Measurements from ENCODE around the gene CYB561D2. TPM values are rescaled to one million over a fixed set of nuclear protein-coding genes. Genes with fewer than 3 reads are reported as not detected.

CYB561D2 gene
- total RNA-seq, 4 donors from 2014 or later = 13.3 to 19.9 (median 17.8) TPM

GRCh38 chr3:50373146-50374051 lies 22.7 kb downstream of the CYB561D2 start:
- Histone ChIP-seq H3K4me1 (no peaks in the 10 kb centered on the region), H3K36me3 (no peaks in the 10 kb centered on the region), H3K9me3 (no peaks in the 10 kb centered on the region), H3K4me3 (no peak overlapping the region), H3K27ac (no peak overlapping the region), H3K27me3 (no peaks in the 10 kb centered on the region)
- TF ChIP-seq POLR2A (IDR thresholded peaks at IDR 0.05) (no peak), CTCF (IDR thresholded peaks at IDR 0.05 in 4 of 5, conservative IDR thresholded peaks at IDR 0.05 in 1 of 5) (no peak)
- ATAC-seq (no peak), DNase-seq (no peak)
- in situ Hi-C loops (cut with MboI; ENCODE audit: low sequenced_read_pairs in 4 of 4) (loop anchor here in 1 of 4 donors (25.0 kb wide), 1 partner anchor 164 kb away; no protein-coding TSS in a partner anchor), intact Hi-C loops (cut with DNase I; ENCODE audit: low total_unique reads) (no loop called here)

- no peak for ATAC-seq
- H3K9me3 ChIP-seq = no peaks in the 10 kb centered on the region
- H3K36me3 ChIP-seq = no peaks in the 10 kb centered on the region
- no peak overlapping the region for H3K27ac ChIP-seq
- DNase-seq = no peak
- H3K4me3 ChIP-seq = no peak overlapping the region
- intact Hi-C loops (cut with DNase I; ENCODE audit: low total_unique reads) (no loop called here), in situ Hi-C loops (cut with MboI; ENCODE audit: low sequenced_read_pairs in 4 of 4) (loop anchor here in 1 of 4 donors (25.0 kb wide), 1 partner anchor 163 kb away; no protein-coding TSS in a partner anchor)
- TF ChIP-seq POLR2A (IDR thresholded peaks at IDR 0.05) (no peak), CTCF (IDR thresholded peaks at IDR 0.05 in 4 of 5, conservative IDR thresholded peaks at IDR 0.05 in 1 of 5) (no peak)
- no peaks in the 10 kb centered on the region for H3K27me3 ChIP-seq
- H3K4me1 ChIP-seq = no peaks in the 10 kb centered on the region
Observed at GRCh38 chr3:50374363-50375257, 23.9 kb downstream of the CYB561D2 start.

- no peaks in the 10 kb centered on the region for H3K27me3 ChIP-seq
- in situ Hi-C loops (cut with MboI; ENCODE audit: low sequenced_read_pairs in 4 of 4) (no loop called here), intact Hi-C loops (cut with DNase I; ENCODE audit: low total_unique reads) (no loop called here)
- H3K4me1 ChIP-seq = no peaks in the 10 kb centered on the region
- ATAC-seq = no peak
- H3K9me3 ChIP-seq = no peaks in the 10 kb centered on the region
- no peak overlapping the region for H3K4me3 ChIP-seq
- no peak for DNase-seq
- no peaks in the 10 kb centered on the region for H3K36me3 ChIP-seq
- no peak overlapping the region for H3K27ac ChIP-seq
- no peak for TF ChIP-seq CTCF (IDR thresholded peaks at IDR 0.05 in 4 of 5, conservative IDR thresholded peaks at IDR 0.05 in 1 of 5)
- TF ChIP-seq POLR2A (IDR thresholded peaks at IDR 0.05) = no peak
Observed at GRCh38 chr3:50375258-50375931, 24.7 kb downstream of the CYB561D2 start.

GRCh38 chr3:50378024-50378423 lies 27.4 kb downstream of the CYB561D2 start:
- Histone ChIP-seq H3K27me3 (no peaks in the 10 kb centered on the region), H3K27ac (no peak overlapping the region), H3K4me1 (no peaks in the 10 kb centered on the region), H3K4me3 (no peak overlapping the region), H3K36me3 (no peaks in the 10 kb centered on the region), H3K9me3 (no peaks in the 10 kb centered on the region)
- no peak for DNase-seq
- intact Hi-C loops (cut with DNase I; ENCODE audit: low total_unique reads) (no loop called here), in situ Hi-C loops (cut with MboI; ENCODE audit: low sequenced_read_pairs in 4 of 4) (no loop called here)
- TF ChIP-seq CTCF (IDR thresholded peaks at IDR 0.05 in 4 of 5, conservative IDR thresholded peaks at IDR 0.05 in 1 of 5) (no peak), POLR2A (IDR thresholded peaks at IDR 0.05) (no peak)
- no peak for ATAC-seq

Measured in gastrocnemius medialis (tissue), 4 donors.